ENCODE measurements around the gene CFAP77. TPM values are rescaled to one million over a fixed set of nuclear protein-coding genes. Genes with fewer than 3 reads are reported as not detected.
A peak's percentile ranks its signal among the peaks of the same experiment; 100 is the strongest.

Gene CFAP77
- total RNA-seq, 1 experiment from 2014 or later = not detected

GRCh38 chr9:132614324-132614723 lies 204.3 kb downstream of the CFAP77 start:
- H3K36me3 ChIP-seq = peaks cover 67% of the 10 kb centered on the region

GRCh38 chr9:132615774-132616173 lies 205.8 kb downstream of the CFAP77 start:
- H3K36me3 ChIP-seq = peaks cover 60% of the 10 kb centered on the region
- no peak overlapping the region for H3K27ac ChIP-seq
- no peak for DNase-seq
- no peaks in the 10 kb centered on the region for H3K9me3 ChIP-seq (replicated peaks)
- no peak overlapping the region for H3K4me3 ChIP-seq
- no peaks in the 10 kb centered on the region for H3K27me3 ChIP-seq
- no peaks in the 10 kb centered on the region for H3K4me1 ChIP-seq

More at GRCh38 chr9:132614324-132614723, 204.3 kb downstream of the CFAP77 start:
- Histone ChIP-seq H3K4me1 (no peaks in the 10 kb centered on the region), H3K9me3 (replicated peaks) (no peaks in the 10 kb centered on the region), H3K27me3 (no peaks in the 10 kb centered on the region), H3K27ac (no peak overlapping the region), H3K4me3 (no peak overlapping the region)
- DNase-seq = no peak

GRCh38 chr9:132616725-132617124 lies 206.7 kb downstream of the CFAP77 start:
- Histone ChIP-seq H3K27ac (no peak overlapping the region), H3K36me3 (peaks cover 57% of the 10 kb centered on the region), H3K4me3 (no peak overlapping the region), H3K4me1 (no peaks in the 10 kb centered on the region), H3K27me3 (no peaks in the 10 kb centered on the region), H3K9me3 (replicated peaks) (no peaks in the 10 kb centered on the region)
- no peak for DNase-seq

GRCh38 chr9:132622159-132622558 lies 212.1 kb downstream of the CFAP77 start:
- peaks cover 47% of the 10 kb centered on the region for H3K36me3 ChIP-seq
- H3K4me1 ChIP-seq = no peaks in the 10 kb centered on the region
- H3K9me3 ChIP-seq (replicated peaks) = no peaks in the 10 kb centered on the region
- no peak overlapping the region for H3K27ac ChIP-seq
- no peaks in the 10 kb centered on the region for H3K27me3 ChIP-seq
- peak in 1 of 2 experiments; percentile 13 for DNase-seq
- H3K4me3 ChIP-seq = no peak overlapping the region

Other genes with a start within 250 kb of the CFAP77 start
- gene NTNG2, start 248.2 kb upstream of the CFAP77 start, total RNA-seq (2014; rRNA removed; shearing (Covaris generic)) = 0.15 and 0.26 TPM in 2 replicates
- gene SETX, start 55.2 kb upstream of the CFAP77 start, total RNA-seq (2014; rRNA removed; shearing (Covaris generic)) = 44.7 and 51.7 TPM in 2 replicates
- gene TTF1, start 3.4 kb upstream of the CFAP77 start, total RNA-seq (2014; rRNA removed; shearing (Covaris generic)) = 20.3 and 25.9 TPM in 2 replicates
- gene BARHL1, start 172.4 kb downstream of the CFAP77 start, total RNA-seq (2014; rRNA removed; shearing (Covaris generic)) = not detected in 2 replicates

All from SJCRH30 (cell line).